Tibial nerve (tissue), 4 donors: ENCODE results near the gene SHROOM2.

Experiments
- EP300 ChIP-seq, 2 donors: sonication (generic); formaldehyde crosslinking; IDR thresholded peaks; one replicate each; pipeline ENCODE4 v1.6.1; 2017; ENCODE audit warnings: antibody characterized with exemption in 2 of 2, mild to moderate bottlenecking in 1 of 2
- POLR2A ChIP-seq, 2 donors: fragments of 450-650 bp; IDR thresholded peaks; one replicate each; pipeline ENCODE4 v1.6.1; 2017; ENCODE audit warnings: antibody characterized with exemption in 2 of 2, mild to moderate bottlenecking in 2 of 2, moderate library complexity in 2 of 2
- TF ChIP-seq, protein P1 (sequence below), 5 experiments: fragments of 200-600 bp in 3 of 5; fragments of 450-650 bp in 2 of 5; sonication (generic) in 3 of 5; IDR thresholded peaks; one replicate each; pipeline ENCODE4 v1.5.1; 2016 to 2019; ENCODE audit warnings: antibody characterized with exemption in 5 of 5, mild to moderate bottlenecking in 3 of 5, moderate library complexity in 2 of 5

DNA sequence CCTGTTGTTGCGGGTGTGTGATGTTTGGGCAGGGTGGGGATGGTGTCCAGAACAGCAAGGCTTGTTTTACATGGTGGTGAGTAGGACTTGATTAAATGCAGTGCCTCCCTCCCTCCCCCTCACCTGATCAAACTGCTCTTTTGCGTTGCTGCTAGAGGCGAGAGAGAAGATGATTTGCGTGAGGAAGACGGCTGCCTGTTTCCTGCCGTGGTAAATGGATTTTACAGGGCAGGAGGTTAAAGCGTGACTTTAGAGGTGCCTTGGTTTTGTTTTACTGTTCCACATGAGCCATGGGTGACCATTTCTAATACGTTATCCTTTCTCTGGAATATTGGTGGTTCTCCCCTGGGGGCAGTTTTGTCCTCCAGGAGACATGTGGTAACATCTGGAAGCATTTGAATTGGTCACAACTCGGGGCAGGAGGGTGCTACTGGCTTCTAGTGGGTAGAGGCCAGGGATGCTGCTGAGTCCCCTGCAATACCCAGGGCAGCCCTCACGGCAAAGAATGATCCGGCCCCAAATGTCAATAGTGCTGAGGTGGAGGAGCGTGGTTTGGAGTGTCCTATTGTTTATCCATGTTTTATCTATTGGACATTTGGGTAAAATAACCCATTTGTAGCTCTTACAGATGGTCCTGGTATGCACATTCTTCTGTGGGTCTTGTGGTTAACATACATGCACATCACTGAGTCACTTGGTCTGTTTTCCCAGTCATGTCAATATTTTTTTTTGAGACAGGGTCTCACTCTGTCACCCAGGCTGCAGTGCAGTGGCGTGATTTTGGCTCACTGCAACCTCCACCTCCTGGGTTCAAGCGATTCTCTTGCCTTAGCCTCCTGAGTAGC lies 73.7 kb downstream of the SHROOM2 start:
- TF ChIP-seq, protein P1, sequence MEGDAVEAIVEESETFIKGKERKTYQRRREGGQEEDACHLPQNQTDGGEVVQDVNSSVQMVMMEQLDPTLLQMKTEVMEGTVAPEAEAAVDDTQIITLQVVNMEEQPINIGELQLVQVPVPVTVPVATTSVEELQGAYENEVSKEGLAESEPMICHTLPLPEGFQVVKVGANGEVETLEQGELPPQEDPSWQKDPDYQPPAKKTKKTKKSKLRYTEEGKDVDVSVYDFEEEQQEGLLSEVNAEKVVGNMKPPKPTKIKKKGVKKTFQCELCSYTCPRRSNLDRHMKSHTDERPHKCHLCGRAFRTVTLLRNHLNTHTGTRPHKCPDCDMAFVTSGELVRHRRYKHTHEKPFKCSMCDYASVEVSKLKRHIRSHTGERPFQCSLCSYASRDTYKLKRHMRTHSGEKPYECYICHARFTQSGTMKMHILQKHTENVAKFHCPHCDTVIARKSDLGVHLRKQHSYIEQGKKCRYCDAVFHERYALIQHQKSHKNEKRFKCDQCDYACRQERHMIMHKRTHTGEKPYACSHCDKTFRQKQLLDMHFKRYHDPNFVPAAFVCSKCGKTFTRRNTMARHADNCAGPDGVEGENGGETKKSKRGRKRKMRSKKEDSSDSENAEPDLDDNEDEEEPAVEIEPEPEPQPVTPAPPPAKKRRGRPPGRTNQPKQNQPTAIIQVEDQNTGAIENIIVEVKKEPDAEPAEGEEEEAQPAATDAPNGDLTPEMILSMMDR (IDR thresholded peaks at IDR 0.05): no peak
- TF ChIP-seq EP300 (IDR thresholded peaks at IDR 0.05) (no peak), POLR2A (IDR thresholded peaks at IDR 0.05) (no peak)
